CD4-positive, alpha-beta T cell (primary cell): ENCODE measurements around the gene B3GNT2. TPM values are rescaled to one million over a fixed set of nuclear protein-coding genes. Genes with fewer than 3 reads are reported as not detected.
A peak's percentile ranks its signal among the peaks of the same experiment; 100 is the strongest.

ENCODE experiments used
- ATAC-seq: fragments of 200-7000 bp; cut with Tn5 transposase; one replicate; pipeline ENCODE4 v1.10.0; 2022; ENCODE audit warnings: mild to moderate bottlenecking; ENCODE audit not compliant: poor library complexity
- CTCF ChIA-PET: fragments of 350-600 bp; sonication (Branson Sonifier 250); formaldehyde crosslinking; loops from one replicate; lab custom pipeline; 2021; ENCODE audit warnings: antibody characterized with exemption, inconsistent platforms; lab: Charles Lee
- POLR2A ChIA-PET: fragments of 350-600 bp; sonication (Branson Sonifier 250); formaldehyde crosslinking; loops from one replicate; lab custom pipeline; 2021; ENCODE audit warnings: antibody characterized with exemption, inconsistent platforms; lab: Charles Lee
- DNase-seq, 14 experiments: peaks; one replicate each; pipeline ENCODE4 v3.0.0-alpha.2; 2013 to 2020; ENCODE audit warnings: mixed read lengths in 2 of 14
- H3K27ac ChIP-seq, 2 donors: one replicate each; pipeline versions ENCODE4 v1.5.1 to v1.7.0; 2013; ENCODE audit warnings: low read length in 2 of 2, low read depth in 1 of 2, mild to moderate bottlenecking in 1 of 2
- H3K27me3 ChIP-seq, 2 experiments: 1 replicate in 1 of 2; 2 replicates in 1 of 2; pipeline versions ENCODE4 v1.6.1 to v1.7.0; 2013; ENCODE audit warnings: low read length in 2 of 2, control low read depth in 1 of 2, mild to moderate bottlenecking in 1 of 2, moderate library complexity in 1 of 2; ENCODE audit not compliant: insufficient read depth in 2 of 2, control insufficient read depth in 1 of 2
- H3K36me3 ChIP-seq: one replicate; pipeline ENCODE4 v1.6.1; 2013; ENCODE audit warnings: low read length, control low read depth; ENCODE audit not compliant: insufficient read depth
- H3K4me1 ChIP-seq: one replicate; pipeline ENCODE4 v1.6.1; 2013; ENCODE audit warnings: low read length, control low read depth; ENCODE audit not compliant: insufficient read depth
- H3K4me3 ChIP-seq: one replicate; pipeline ENCODE4 v1.5.1; 2013; ENCODE audit warnings: mild to moderate bottlenecking, low read length, moderate library complexity
- H3K9me3 ChIP-seq, 2 experiments: 1 replicate in 1 of 2; 2 replicates in 1 of 2; pipeline versions ENCODE4 v1.6.1 to v1.7.0; 2013; ENCODE audit warnings: low read length in 2 of 2, mild to moderate bottlenecking in 2 of 2, control low read depth in 1 of 2, moderate library complexity in 1 of 2; ENCODE audit not compliant: control insufficient read depth in 1 of 2, insufficient read depth in 1 of 2
- H3K27ac Mint-ChIP-seq: one replicate; pipeline ENCODE4 v1.8.0; 2020; ENCODE audit warnings: mixed read lengths
- H3K27me3 Mint-ChIP-seq: one replicate; pipeline ENCODE4 v1.8.0; 2021; ENCODE audit warnings: mixed read lengths
- H3K36me3 Mint-ChIP-seq: one replicate; pipeline ENCODE4 v1.8.0; 2021; ENCODE audit warnings: low read depth, mixed read lengths
- H3K4me1 Mint-ChIP-seq: one replicate; pipeline ENCODE4 v1.8.0; 2021; ENCODE audit warnings: low read depth, mixed read lengths
- H3K4me3 Mint-ChIP-seq: one replicate; pipeline ENCODE4 v1.8.0; 2020; ENCODE audit warnings: mild to moderate bottlenecking, mixed read lengths
- H3K9me3 Mint-ChIP-seq: one replicate; pipeline ENCODE4 v1.8.0; 2020; ENCODE audit warnings: mixed read lengths
- CTCF ChIP-seq: fragments of 200-600 bp; IDR thresholded peaks from one replicate; pipeline ENCODE4 v1.8.0; 2022; ENCODE audit warnings: antibody characterized with exemption, mild to moderate bottlenecking
- intact Hi-C, 2 experiments: fragments of 100-400 bp; cut with DNase I in 1 of 2; cut with micrococcal nuclease in 1 of 2; formaldehyde crosslinking; loops; one replicate each; pipeline versions ENCODE4 v1.15.1 to v1.9.0; 2023 to 2025; cut with DNase I, micrococcal nuclease
- total RNA-seq, 174 experiments: library from RNA in 2 of 174; stranded (reverse) in 2 of 174; gene quantifications; one replicate each; pipeline ENCODE4 v1.2.3 and lab custom pipeline; 2021 to 2026

The B3GNT2 gene
- total RNA-seq, 2 experiments from 2014 or later = 47.7 TPM

GRCh38 chr2:62203459-62203858 lies 7.5 kb downstream of the B3GNT2 start:
- intact Hi-C loops = no loop called here
- no peaks in the 10 kb centered on the region for H3K27me3 ChIP-seq
- no peak overlapping the region for H3K27ac ChIP-seq
- DNase-seq (no peak), ATAC-seq (no peak)
- POLR2A ChIA-PET = no interaction called here
- CTCF ChIA-PET = no interaction called here
- peak overlapping the region; percentile 13 for H3K4me3 Mint-ChIP-seq
- TF ChIP-seq CTCF = no peak
- peak overlapping the region; percentile 7 for H3K27ac Mint-ChIP-seq
- no peaks in the 10 kb centered on the region for H3K9me3 Mint-ChIP-seq
- H3K36me3 Mint-ChIP-seq = no peaks in the 10 kb centered on the region
- peaks cover 63% of the 10 kb centered on the region for H3K4me1 ChIP-seq
- H3K4me1 Mint-ChIP-seq = peaks cover 94% of the 10 kb centered on the region
- H3K27me3 Mint-ChIP-seq = no peaks in the 10 kb centered on the region
- no peak overlapping the region for H3K4me3 ChIP-seq
- no peaks in the 10 kb centered on the region for H3K9me3 ChIP-seq
- H3K36me3 ChIP-seq = no peaks in the 10 kb centered on the region

GRCh38 chr2:62204998-62205496 lies 9.1 kb downstream of the B3GNT2 start:
- H3K4me3 Mint-ChIP-seq = no peak overlapping the region

GRCh38 chr2:62205554-62205953 lies 9.6 kb downstream of the B3GNT2 start:
- CTCF ChIA-PET = no interaction called here
- DNase-seq (no peak), ATAC-seq (no peak)
- no peak overlapping the region for H3K27ac Mint-ChIP-seq
- no peak overlapping the region for H3K27ac ChIP-seq
- H3K27me3 ChIP-seq = no peaks in the 10 kb centered on the region
- H3K4me3 Mint-ChIP-seq = no peak overlapping the region
- peaks cover 3% of the 10 kb centered on the region for H3K36me3 ChIP-seq
- peaks cover 10% of the 10 kb centered on the region for H3K36me3 Mint-ChIP-seq
- H3K4me1 Mint-ChIP-seq = peaks cover 87% of the 10 kb centered on the region
- intact Hi-C loops = no loop called here
- no peaks in the 10 kb centered on the region for H3K9me3 Mint-ChIP-seq
- H3K4me1 ChIP-seq = peaks cover 68% of the 10 kb centered on the region
- no peak overlapping the region for H3K4me3 ChIP-seq
- TF ChIP-seq CTCF = no peak
- no peaks in the 10 kb centered on the region for H3K9me3 ChIP-seq
- no peaks in the 10 kb centered on the region for H3K27me3 Mint-ChIP-seq
- POLR2A ChIA-PET = no interaction called here

More at GRCh38 chr2:62204998-62205496, 9.1 kb downstream of the B3GNT2 start:
- Histone ChIP-seq H3K9me3 (no peaks in the 10 kb centered on the region), H3K27ac (no peak overlapping the region), H3K4me1 (peaks cover 71% of the 10 kb centered on the region), H3K27me3 (no peaks in the 10 kb centered on the region), H3K36me3 (peaks cover 3% of the 10 kb centered on the region), H3K4me3 (no peak overlapping the region)
- ATAC-seq (no peak), DNase-seq (no peak)
- Mint-ChIP-seq H3K27ac (no peak overlapping the region), H3K36me3 (peaks cover 6% of the 10 kb centered on the region), H3K4me1 (peaks cover 91% of the 10 kb centered on the region), H3K9me3 (no peaks in the 10 kb centered on the region), H3K27me3 (no peaks in the 10 kb centered on the region)
- CTCF ChIA-PET = no interaction called here
- intact Hi-C loops = no loop called here
- POLR2A ChIA-PET = interaction anchor here (0.7 kb wide), 1 partner anchor 9 kb away, joined by 3 read pairs; the partner anchor contains the start of gene B3GNT2
- TF ChIP-seq CTCF = no peak
